Mucosa of rectum (tissue), 2 donors: ENCODE measurements around the gene SPTBN4.
"Not testable (repeated sequence)": the region's sequence is repeated elsewhere in the genome, so short reads cannot be mapped to it uniquely, and the experiment has no call there.

Source experiments
- H3K27ac ChIP-seq, 2 donors: one replicate each; pipeline ENCODE4 v1.7.0; 2013; ENCODE audit warnings: inconsistent platforms in 2 of 2, low read depth in 2 of 2, low read length in 2 of 2
- H3K27me3 ChIP-seq, 2 donors: one replicate each; pipeline ENCODE4 v1.7.0; 2013; ENCODE audit warnings: low read length in 2 of 2; ENCODE audit not compliant: control insufficient read depth in 2 of 2, insufficient read depth in 2 of 2
- H3K36me3 ChIP-seq, 2 donors: one replicate each; pipeline ENCODE4 v1.7.0; 2013; ENCODE audit warnings: low read length in 2 of 2; ENCODE audit not compliant: control insufficient read depth in 2 of 2, insufficient read depth in 2 of 2
- H3K4me1 ChIP-seq, 2 donors: one replicate each; pipeline ENCODE4 v1.7.0; 2013; ENCODE audit warnings: low read length in 2 of 2, mild to moderate bottlenecking in 1 of 2; ENCODE audit not compliant: control insufficient read depth in 2 of 2, insufficient read depth in 2 of 2
- H3K4me3 ChIP-seq, 2 donors: one replicate each; pipeline ENCODE4 v1.7.0; 2013; ENCODE audit warnings: low read length in 2 of 2
- H3K9ac ChIP-seq, 2 donors: one replicate each; pipeline ENCODE4 v1.7.0; 2013; ENCODE audit warnings: low read length in 2 of 2, low read depth in 1 of 2, mild to moderate bottlenecking in 1 of 2
- H3K9me3 ChIP-seq, 2 donors: one replicate each; pipeline ENCODE4 v1.7.0; 2013; ENCODE audit warnings: low read length in 2 of 2; ENCODE audit not compliant: control insufficient read depth in 2 of 2
- donor health status: healthy.
- donor health status: Normal muscosa, but diverticular disease.

The SPTBN4 gene

DNA sequence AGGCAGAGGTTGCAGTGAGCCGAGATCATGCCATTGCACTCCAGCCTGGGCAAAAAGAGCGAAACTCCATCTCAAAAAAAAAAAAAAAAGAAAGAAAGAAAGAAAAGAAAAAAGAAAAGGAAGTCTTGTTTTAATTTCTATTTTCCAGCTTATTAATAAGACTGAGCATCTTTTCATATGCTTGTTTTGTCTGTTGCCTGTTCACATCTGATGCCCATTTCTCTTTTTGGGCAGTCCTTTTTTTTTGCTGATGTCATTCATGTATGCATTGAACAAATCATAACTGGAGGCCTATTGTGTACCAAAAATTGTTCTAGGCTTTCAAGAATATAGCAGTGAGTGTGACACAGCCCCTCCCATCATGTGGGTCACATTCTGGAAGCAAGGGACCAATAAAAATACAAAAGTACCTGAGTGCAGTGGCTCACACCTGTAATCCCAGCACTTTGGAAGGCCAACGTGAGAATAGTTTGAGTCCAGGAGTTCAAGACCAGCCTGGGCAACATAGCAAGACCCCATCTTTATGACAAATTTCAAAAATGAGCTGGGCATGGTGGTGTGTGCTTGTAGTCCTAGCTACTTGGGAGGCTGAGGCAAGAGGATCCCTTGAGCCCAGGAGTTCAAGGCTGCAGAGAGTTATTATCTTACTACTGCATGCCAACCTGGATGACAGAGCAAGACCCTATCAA is 79.5 kb downstream of the SPTBN4 start:
- not testable (repeated sequence) for H3K4me1 ChIP-seq, H3K27me3 ChIP-seq, H3K36me3 ChIP-seq, H3K9ac ChIP-seq, H3K4me3 ChIP-seq, H3K9me3 ChIP-seq, H3K27ac ChIP-seq

GRCh38 chr19:40547190-40547589 is 80.4 kb downstream of the SPTBN4 start:
- H3K27me3 ChIP-seq, H3K36me3 ChIP-seq, H3K9me3 ChIP-seq, H3K9ac ChIP-seq, H3K4me1 ChIP-seq, H3K4me3 ChIP-seq, H3K27ac ChIP-seq: not testable (repeated sequence)

- Histone ChIP-seq H3K9ac (no peak overlapping the region), H3K27ac (no peak overlapping the region), H3K27me3 (peaks cover 4 to 6% of the 10 kb centered on the region in 2 donors), H3K4me1 (no peaks in the 10 kb centered on the region), H3K9me3 (no peaks in the 10 kb centered on the region), H3K4me3 (no peak overlapping the region), H3K36me3 (no peaks in the 10 kb centered on the region)
Measured at GRCh38 chr19:40547836-40548235, 81.0 kb downstream of the SPTBN4 start.

DNA sequence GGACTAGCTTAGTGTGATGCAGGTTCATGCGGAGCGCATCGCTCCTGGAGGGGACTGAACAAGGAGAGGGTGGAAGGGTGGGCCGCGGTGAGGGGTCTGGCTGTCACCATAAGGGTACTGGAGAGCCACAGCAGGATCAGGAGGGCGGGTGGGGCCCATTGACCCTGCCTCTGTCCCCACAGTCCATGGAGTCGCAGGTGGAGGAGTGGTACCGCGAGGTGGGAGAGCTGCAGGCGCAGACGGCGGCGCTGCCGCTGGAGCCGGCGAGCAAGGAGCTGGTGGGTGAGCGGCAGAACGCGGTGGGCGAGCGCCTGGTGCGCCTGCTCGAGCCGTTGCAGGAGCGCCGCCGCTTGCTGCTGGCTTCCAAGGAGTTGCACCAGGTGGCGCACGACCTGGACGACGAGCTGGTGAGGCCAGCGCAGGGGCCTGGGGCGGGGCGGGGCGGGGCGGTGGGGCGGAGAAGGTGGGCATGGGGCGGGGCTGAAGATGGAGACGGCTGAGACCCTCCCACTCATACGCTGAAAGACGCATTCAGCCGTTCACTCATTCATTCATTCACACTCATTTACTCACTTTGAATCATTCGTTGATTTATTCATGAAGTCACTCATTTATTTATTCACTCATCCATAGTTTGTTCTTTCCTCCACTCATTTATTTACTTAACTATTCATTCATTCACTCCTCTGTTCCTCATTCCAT is 82.4 kb downstream of the SPTBN4 start:
- Histone ChIP-seq H3K36me3 (no peaks in the 10 kb centered on the region), H3K27ac (no peak overlapping the region), H3K9me3 (no peaks in the 10 kb centered on the region), H3K9ac (no peak overlapping the region), H3K27me3 (peaks cover 11 to 12% of the 10 kb centered on the region in 2 donors), H3K4me1 (no peaks in the 10 kb centered on the region), H3K4me3 (no peak overlapping the region)

GRCh38 chr19:40550951-40551350 is 84.2 kb downstream of the SPTBN4 start:
- Histone ChIP-seq H3K4me3 (no peak overlapping the region), H3K36me3 (no peaks in the 10 kb centered on the region), H3K9ac (no peak overlapping the region), H3K4me1 (no peaks in the 10 kb centered on the region), H3K27ac (no peak overlapping the region), H3K27me3 (peaks cover 16 to 19% of the 10 kb centered on the region in 2 donors), H3K9me3 (no peaks in the 10 kb centered on the region)

GRCh38 chr19:40552848-40553247 is 86.0 kb downstream of the SPTBN4 start:
- Histone ChIP-seq H3K4me1 (no peaks in the 10 kb centered on the region), H3K27ac (no peak overlapping the region), H3K4me3 (no peak overlapping the region), H3K36me3 (no peaks in the 10 kb centered on the region), H3K9me3 (no peaks in the 10 kb centered on the region), H3K9ac (no peak overlapping the region), H3K27me3 (peaks cover 16 to 19% of the 10 kb centered on the region in 2 donors)

- Histone ChIP-seq H3K9ac (no peak overlapping the region), H3K36me3 (no peaks in the 10 kb centered on the region), H3K4me3 (no peak overlapping the region), H3K9me3 (no peaks in the 10 kb centered on the region), H3K4me1 (no peaks in the 10 kb centered on the region), H3K27me3 (peaks cover 16% of the 10 kb centered on the region in 2 donors), H3K27ac (no peak overlapping the region)
Measured at GRCh38 chr19:40553885-40554857, 87.4 kb downstream of the SPTBN4 start.

- Histone ChIP-seq H3K27me3 (peaks cover 16 to 19% of the 10 kb centered on the region in 2 donors), H3K9ac (no peak overlapping the region), H3K9me3 (no peaks in the 10 kb centered on the region), H3K36me3 (no peaks in the 10 kb centered on the region), H3K4me3 (no peak overlapping the region), H3K4me1 (no peaks in the 10 kb centered on the region), H3K27ac (no peak overlapping the region)
Measured at GRCh38 chr19:40555978-40556689, 89.3 kb downstream of the SPTBN4 start.

- Histone ChIP-seq H3K27me3 (peaks cover 16 to 19% of the 10 kb centered on the region in 2 donors), H3K27ac (no peak overlapping the region), H3K9ac (no peak overlapping the region), H3K4me1 (no peaks in the 10 kb centered on the region), H3K36me3 (no peaks in the 10 kb centered on the region), H3K4me3 (no peak overlapping the region), H3K9me3 (no peaks in the 10 kb centered on the region)
Measured at GRCh38 chr19:40556953-40557530, 90.2 kb downstream of the SPTBN4 start.
